Posterior cingulate gyrus (tissue), 11 donors: Measurements from ENCODE around the gene METAP2.
"Not testable (repeated sequence)": the region's sequence is repeated elsewhere in the genome, so short reads cannot be mapped to it uniquely, and the experiment has no call there.

Experiments
- DNase-seq, 10 donors: peaks; one replicate each; pipeline versions ENCODE4 v3.0.0 to v3.0.0-alpha.2; 2020 to 2021; ENCODE audit warnings: mixed read lengths in 3 of 10
- intact Hi-C: fragments of 100-400 bp; cut with DNase I; formaldehyde crosslinking; loops from one replicate; pipeline ENCODE4 v1.15.1; 2023

Gene METAP2

DNA sequence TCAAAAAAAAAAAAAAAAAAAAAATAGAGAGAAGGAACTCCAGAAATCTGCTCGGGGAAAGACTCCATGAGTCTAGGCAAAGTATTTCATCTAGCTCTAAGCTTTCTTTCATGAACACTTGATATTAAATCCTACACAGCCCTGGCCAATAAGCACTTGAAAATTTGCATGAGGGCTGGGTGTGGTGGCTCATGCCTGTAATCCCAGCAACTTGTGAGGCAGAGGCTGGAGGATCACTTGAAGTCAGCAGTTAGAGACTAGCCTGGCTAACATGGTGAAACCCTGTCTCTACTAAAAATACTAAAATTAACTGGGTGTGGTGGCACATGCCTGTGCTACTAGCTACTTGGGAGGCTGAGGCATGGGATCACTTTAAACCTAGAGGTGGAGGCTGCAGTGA lies 13.1 kb upstream of the METAP2 start:
- DNase-seq = no peak
- intact Hi-C loops = no loop called here

DNA sequence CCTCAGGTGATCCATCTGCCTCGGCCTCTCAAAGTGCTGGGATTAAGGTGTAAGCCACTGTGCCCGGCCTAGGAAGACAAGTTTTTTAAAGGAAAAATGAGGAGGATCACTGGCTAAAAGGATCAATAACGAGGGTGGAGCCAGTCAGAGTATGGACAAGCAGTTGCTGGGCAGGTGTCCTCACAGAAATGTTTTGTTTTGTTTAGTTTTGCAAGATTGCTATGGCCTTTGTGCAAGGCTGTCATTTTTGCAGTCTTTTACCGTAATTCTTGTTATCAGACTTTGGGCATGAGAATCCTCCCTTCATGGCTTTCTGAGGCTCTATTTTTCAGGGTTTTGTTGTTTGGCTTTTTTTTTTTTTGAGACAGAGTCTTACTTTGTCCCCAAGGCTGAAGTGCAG lies 11.9 kb upstream of the METAP2 start:
- intact Hi-C loops = no loop called here
- no peak for DNase-seq

DNA sequence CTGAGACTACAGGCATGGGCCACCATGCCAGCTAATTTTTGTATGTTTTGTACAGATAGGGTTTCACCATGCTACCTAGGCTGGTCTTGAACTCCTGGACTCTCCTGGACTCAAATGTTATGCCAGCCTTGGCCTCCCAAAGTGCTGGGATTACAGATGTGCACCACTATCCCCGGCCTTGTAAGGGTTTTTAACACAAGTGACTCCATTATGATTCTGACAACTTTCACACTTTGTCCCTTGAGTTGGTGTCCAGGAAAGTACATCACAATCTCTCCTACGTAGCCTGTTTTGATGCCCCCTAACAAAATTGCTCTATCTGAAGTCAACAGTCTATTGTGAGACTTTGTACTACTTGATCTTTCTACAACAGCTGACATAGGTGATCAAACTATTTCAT lies 11.4 kb upstream of the METAP2 start:
- intact Hi-C loops = no loop called here
- DNase-seq = no peak

DNA sequence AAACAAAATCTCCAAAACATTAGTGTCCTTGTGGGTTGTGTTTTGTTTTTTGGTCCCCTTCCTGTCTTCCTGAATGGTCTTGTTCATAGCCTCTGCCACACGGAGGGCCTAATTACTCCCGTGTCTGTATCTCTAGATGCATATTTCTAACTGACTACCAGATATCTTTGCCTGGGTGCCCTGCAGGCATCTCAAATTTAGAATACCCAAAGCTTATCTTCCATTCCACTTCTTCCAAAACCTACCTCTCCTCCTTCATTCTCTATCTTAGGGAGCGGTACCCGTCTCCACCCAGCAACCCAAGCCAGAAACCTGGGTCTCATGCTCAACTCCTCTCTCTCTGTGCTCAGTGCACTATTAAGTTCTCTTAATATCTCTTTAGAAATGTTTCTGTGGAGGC lies 10.9 kb upstream of the METAP2 start:
- DNase-seq = no peak
- intact Hi-C loops = no loop called here

DNA sequence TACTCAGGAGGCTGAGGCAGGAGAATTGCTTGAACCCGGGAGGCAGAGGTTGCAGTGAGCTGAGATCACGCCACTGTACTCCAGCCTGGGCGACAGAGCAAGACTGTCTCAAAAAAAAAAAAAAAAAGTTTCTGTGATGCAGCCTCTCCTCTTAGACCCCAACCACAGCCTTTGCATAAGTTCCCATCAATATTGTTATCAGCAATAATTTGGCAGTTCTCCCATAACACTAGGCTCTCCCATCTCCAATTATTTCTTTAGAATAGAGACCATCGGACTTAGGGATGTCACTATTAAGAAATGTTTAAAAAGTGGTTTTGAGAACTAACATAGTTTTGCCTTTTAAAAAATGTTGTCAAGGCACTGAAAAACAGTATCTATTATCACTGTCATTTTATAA lies 10.2 kb upstream of the METAP2 start:
- intact Hi-C loops, DNase-seq: not testable (repeated sequence)

DNA sequence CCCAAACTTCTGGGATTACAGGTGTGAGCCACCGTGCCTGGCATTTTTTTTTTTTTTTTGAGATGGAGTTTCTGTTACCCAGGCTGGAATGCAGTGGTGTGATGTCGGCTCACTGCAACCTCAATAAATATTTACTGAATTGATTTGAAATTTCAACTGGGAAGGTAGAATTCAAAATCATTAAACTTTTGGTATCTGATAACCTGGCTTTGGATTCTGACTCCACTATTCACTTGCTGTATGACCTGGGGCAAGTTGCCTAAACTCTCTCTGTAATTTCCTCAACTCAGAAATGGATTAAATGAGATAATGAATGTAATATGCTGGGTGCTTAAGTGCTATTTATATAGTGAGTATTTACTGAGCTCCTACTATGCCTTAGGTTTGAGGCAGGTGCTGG lies 8.7 kb upstream of the METAP2 start:
- intact Hi-C loops = no loop called here
- no peak for DNase-seq

DNA sequence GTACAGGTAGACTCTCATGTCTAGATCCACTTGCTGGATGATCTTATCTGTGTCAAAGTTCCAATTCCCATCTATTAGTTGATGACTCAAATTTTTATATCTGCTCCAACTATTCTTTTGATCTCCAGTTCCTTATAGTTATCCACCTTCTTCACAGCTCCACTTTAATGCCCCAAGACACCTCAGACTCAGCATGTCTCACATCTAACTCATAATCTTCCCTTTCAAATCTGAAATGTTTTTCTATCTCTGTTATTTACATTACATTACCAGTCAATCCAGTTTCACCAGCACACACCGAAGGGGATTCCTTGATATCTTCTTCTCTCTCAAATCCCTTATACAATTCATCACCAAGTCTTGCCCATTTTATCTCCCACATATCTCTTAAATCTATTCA lies 3.7 kb upstream of the METAP2 start:
- DNase-seq = no peak
- intact Hi-C loops = no loop called here

DNA sequence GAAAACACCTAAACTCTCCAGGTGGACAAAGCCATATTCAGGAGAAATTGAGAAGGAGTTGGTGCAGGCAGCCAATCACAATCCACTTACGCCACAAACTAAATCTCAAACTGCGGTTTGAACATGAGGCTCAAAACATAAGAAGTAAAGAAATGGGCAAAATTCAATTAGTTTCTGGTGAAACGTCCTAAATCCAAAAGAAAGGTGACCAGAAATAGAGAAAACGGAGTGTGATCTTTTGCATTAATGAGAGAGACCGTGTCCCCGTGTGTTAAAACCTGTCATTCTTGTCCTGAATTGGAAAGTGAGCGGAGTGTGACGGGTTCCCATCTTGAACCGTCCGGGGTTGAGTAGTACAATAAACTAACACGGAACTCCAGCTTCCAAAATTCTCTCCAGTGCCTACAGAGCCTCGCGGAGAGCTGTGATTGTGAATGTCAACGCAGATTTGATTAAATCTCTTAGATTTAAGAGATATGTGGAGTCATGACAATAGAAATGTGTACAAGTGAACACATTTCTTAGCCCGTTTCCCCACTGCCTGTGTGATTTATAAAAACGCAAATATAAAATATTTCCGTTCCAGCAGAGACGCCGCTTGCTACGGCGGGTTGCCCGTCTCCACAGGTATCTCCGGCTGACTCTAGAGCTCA lies 595 bp upstream of the METAP2 start:
- intact Hi-C loops = loop anchor here (1.0 kb wide), 1 partner anchor 400 kb away; the partner anchor contains the start of gene NR2C1

DNA sequence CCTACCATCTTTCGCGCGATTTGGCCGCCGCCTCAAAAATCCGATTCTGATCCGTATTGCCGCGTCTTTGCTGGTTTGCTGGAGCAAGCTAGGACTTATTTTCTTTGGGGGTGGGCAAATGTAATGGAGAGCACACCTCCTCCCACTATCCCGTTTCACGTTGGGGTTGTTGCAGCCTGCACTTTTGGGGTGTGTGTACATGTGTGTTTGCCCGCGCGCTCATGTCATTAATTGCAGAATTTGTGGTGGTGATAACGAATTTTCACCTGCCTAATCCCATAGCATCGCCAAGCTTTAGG lies 657 bp downstream of the METAP2 start:
- intact Hi-C loops = loop anchor here (2.0 kb wide), 1 partner anchor 258 kb away; the partner anchor contains the start of genes FGD6 and VEZT
- DNase-seq = peak in 1 of 10 donors; percentile 82

More for the DNA sequence above, 595 bp upstream of the METAP2 start:
- DNase-seq = peak in 5 of 10 donors; percentile 10 to 18 (median 14)

DNA sequence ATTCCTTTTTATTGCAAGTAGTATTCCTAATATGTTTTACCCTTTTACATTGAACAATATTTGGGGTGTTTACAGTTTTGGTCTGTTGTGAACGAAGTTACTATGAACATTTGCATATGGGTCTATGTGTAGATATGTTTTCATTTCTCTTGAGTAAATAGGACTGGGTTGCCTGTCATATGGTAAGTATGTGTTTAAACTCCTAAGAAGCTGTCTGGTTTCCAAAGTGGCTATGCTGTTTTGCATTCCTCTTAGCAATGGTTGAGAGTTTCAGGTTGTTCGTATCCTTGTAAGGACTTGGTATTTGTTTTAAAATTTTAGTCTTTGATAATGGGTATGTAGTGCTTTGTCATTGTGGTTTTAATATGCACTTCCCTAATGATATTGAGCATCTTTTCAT lies 6.3 kb downstream of the METAP2 start:
- DNase-seq = no peak
- intact Hi-C loops = no loop called here

DNA sequence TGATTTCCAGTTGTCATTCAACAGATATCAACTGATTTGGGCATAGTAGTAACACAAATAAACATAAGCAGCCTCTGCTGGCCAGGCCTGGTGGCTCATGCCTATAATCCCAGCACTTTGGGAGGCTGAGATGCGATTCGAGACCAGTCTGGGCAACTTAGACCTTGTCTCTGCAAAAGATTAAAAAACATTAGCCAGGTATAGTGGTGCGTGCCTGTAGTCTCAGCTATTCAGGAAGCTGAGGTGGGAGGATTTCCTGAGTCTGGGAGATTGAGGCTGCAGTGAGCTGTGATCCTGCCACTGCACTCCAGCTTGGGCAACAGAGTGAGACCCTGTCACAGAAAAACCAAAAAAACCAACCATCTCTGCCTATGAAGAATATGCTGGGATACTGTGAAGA lies 7.1 kb downstream of the METAP2 start:
- no peak for DNase-seq
- intact Hi-C loops = no loop called here

DNA sequence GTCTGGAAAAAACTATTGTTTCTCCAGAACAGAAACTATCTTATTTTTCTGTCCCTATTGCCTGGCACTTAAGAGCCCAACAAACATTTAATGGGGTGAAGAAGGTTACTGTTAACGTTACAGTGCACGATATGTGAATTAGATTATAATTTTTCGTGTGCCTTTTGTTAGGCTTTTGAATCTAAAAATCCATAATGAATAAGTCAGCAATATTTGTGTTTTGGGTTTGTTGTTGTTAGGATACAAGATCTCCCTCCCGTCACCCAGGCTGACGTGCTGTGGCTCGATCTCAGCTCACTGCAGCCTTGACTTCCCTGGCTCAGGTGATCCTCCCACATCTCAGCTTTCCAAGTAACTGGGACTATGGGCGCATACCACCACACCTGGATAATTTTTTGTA lies 7.9 kb downstream of the METAP2 start:
- intact Hi-C loops = no loop called here
- DNase-seq = no peak

DNA sequence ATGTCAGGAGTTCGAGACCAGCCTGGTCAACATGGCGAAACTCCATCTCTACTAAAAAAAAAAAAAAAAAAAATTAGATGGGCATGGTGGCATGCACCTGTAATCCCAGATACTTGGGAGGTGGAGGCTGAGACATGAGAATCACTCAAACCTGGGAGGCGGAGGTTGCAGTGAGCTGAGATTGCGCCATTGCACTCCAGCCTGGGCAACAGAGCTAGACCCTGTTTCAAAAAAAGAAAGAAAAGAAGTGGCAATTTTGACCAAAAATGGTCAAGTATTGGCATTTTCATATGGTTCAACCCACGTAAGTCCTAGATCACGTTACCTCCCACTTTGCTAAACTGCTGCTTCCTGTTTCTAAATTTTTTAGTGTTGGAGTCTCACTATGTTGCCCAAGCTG lies 8.6 kb downstream of the METAP2 start:
- intact Hi-C loops, DNase-seq: not testable (repeated sequence)

DNA sequence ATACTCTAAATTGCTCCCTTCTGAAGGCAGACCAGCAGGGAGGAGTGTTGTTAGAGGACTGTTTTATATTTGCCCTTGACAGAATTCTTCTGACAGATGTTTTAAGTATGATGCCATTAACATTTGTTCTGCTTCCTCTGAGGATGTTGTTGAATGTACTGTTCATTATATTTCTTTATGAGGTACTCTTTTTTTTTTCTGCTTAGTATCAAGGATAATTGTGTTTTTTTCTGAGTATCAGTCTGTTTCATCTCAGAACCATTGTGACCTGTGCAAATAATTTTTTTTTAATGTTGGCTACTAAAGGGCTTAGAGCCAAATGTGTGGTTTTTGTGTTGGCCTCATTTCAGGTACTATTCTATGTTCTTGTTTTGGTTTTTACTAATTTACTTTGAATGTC lies 10.6 kb downstream of the METAP2 start:
- intact Hi-C loops = no loop called here
- no peak for DNase-seq

DNA sequence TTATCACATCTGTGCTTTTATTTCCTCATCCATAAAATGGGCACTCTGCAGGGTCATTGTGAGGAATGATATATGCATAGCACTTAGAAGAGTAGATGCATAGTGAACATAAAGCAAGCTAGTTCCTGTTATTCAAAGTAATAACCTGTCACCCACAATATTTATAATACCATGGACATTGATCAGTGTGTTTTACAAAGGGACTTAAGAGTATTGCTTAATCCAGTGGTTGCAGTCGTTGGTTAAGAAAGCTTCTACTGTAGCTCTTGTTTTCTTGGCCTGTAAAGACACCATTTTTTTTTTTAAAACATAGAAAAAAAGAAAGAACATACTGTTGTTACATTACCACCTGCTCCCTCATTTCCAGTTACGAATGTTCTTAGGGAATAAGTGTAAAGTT lies 13.1 kb downstream of the METAP2 start:
- intact Hi-C loops = no loop called here
- no peak for DNase-seq

DNA sequence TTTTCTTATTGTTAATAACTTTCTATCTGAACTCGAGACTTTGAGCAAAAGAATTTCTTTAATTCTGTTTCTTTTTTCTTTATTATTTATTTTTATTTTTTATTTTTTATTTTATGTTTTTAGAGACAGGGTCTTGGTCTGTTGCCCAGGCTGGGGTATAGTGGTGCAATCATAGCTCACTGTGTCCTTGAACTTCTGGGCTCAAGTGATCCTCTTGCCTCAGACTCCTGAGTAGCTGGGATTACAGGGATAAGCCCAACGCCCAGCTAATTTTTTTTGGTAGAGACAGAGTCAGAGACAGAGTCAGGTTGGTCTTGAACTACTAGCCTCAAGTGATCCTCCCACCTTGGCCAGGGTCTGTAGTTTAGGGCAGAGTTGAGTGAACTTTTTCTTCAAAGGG lies 18.5 kb downstream of the METAP2 start:
- DNase-seq = no peak
- intact Hi-C loops = no loop called here

DNA sequence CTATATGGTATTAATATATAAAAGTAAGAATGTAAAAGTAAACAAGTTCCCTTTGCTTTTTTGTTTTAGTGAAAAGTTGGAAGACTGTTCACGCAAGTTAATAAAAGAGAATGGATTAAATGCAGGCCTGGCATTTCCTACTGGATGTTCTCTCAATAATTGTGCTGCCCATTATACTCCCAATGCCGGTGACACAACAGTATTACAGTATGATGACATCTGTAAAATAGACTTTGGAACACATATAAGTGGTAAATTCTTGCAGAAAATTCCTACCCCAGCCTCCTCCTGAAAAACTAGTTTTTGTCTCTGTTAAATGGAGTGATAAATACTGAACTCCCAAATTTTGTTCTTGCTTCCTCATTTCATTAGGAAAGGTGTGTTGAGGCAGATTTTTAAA lies 20.9 kb downstream of the METAP2 start:
- DNase-seq = no peak
- intact Hi-C loops = no loop called here

DNA sequence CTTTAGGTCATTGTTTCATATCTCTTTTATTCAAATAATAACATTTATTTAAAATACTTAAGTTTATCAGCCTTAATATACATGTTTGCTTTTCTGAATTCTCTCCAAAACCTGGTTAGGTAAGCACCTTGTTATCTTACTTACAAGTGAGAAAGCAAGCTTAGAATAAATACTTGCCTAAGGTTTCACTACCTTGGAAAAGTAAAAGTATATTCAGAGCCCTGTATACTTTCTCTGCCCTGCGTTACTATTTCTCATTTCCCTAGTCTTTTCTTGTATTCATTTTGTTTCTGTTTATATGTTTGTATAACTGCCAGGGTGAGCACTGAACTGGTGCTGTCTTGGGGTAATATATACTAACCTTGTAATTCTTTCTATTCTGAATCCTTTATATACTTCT lies 21.5 kb downstream of the METAP2 start:
- DNase-seq = no peak
- intact Hi-C loops = no loop called here

DNA sequence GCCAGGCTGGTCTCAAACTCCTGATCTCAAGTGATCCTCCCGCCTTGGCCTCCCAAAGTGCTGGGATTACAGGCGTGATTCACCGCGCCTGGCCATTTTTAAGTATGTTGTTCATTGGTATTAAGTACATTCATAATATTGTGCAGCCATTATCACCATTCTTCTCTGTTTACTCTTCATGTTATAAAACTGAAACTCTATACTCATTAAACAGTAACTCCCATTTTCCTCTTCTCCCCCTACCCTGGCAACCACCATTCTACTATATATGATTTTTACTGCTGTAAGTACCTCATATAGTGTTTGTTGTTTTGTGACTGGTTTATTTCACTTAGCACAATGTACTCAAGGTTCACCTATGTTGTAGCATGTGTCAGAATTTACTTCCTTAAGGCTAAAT lies 23.1 kb downstream of the METAP2 start:
- intact Hi-C loops = no loop called here

DNA sequence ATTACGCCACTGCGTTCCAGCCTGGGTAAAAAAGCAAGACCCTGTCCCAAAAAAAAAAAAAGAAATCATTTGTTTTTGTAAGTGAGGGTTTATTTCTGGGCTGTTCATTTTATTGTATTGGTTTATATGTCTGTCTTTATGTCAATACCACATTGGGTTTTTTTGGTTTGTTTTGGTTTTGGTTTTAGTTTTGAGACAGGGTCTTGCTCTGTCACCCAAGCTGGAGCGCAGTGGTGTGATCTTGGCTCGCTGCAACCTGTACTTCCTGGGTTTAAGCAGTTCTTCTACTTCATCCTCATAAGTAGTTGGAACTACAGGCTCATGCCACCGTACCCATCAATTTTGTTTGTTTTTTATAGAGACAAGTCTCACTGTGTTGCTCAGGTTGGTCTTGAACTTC lies 25.0 kb downstream of the METAP2 start:
- intact Hi-C loops = no loop called here
- DNase-seq = no peak

More for the DNA sequence above, 23.1 kb downstream of the METAP2 start:
- DNase-seq = no peak

DNA sequence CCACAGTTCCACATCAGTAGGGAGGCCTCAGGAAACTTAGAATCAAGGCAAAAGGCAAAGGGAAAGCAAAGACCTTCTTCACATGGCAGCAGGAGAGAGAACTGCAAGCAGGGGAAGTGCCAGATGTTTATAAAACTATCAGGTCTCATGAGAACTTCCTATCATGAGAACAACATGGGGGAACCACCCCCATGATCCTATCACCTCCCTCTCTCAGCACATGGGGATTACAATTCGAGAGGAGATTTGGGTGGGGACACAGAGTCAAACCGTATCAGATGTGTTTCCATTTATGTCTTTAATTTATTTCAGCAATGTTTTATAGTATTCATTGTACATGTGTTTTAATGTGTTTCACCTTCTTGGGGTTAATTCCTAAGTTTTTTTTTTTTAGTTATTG lies 25.8 kb downstream of the METAP2 start:
- DNase-seq = no peak
- intact Hi-C loops = no loop called here

DNA sequence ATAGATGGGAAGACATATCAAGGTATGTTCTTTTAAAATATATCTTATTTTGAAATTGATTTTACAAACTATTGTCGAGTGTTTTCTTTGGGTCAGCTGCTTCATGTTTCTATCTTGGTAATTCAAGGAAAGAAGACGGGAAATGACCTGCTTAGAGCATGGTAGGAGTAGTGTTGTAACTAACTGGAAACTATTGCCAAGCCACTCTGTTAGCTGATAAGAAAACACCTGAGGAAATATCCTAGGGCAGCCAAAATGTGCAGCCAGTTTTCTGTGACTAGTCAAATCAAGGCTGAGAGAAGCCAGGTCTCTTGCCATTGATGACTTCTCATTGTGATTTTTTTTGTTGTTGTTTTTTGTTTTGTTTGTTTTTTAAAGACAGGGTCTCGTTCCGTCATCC lies 30.2 kb downstream of the METAP2 start:
- intact Hi-C loops = no loop called here

DNA sequence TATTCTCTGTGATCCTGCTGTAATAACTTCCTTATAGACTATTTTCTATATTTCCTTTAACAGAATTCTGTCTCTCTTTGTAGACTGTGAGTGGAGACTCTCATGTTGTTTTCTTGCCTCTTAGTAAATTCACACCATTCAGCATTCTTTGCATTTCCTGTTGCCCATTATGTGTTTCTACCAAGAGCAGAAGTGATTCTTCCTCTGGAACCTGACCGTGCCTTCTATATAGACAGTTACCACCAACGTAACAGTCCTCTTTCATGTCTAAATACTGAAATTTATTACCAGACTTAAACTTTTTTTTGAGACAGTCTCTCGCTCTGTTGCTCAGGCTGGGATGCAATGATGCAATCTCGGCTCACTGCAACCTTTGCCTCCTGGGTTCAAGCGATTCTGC lies 31.1 kb downstream of the METAP2 start:
- intact Hi-C loops = no loop called here
- no peak for DNase-seq

More for the DNA sequence above, 30.2 kb downstream of the METAP2 start:
- no peak for DNase-seq
